Right renal cortex interstitium (tissue), 3 donors: ENCODE measurements around the gene ARMC5. TPM values are rescaled to one million over a fixed set of nuclear protein-coding genes. Genes with fewer than 3 reads are reported as not detected.
"Not testable (repeated sequence)": the region's sequence is repeated elsewhere in the genome, so short reads cannot be mapped to it uniquely, and the experiment has no call there.

Experiments
- DNase-seq, 3 donors: peaks; one replicate each; pipeline ENCODE4 v3.0.0-alpha.2; 2013; ENCODE audit warnings: low read depth in 3 of 3, low spot score in 2 of 3
- polyA plus RNA-seq, 3 donors: library from polyadenylated mRNA; unstranded; fragments of 120-200 nt; gene quantifications; one replicate each; pipeline ENCODE4 v1.2.1, GENCODE V29; 2013; ENCODE audit not compliant: insufficient read length in 3 of 3

Gene ARMC5
- polyA plus RNA-seq, 3 donors = 9.2 to 10.8 (median 9.4) TPM

DNA sequence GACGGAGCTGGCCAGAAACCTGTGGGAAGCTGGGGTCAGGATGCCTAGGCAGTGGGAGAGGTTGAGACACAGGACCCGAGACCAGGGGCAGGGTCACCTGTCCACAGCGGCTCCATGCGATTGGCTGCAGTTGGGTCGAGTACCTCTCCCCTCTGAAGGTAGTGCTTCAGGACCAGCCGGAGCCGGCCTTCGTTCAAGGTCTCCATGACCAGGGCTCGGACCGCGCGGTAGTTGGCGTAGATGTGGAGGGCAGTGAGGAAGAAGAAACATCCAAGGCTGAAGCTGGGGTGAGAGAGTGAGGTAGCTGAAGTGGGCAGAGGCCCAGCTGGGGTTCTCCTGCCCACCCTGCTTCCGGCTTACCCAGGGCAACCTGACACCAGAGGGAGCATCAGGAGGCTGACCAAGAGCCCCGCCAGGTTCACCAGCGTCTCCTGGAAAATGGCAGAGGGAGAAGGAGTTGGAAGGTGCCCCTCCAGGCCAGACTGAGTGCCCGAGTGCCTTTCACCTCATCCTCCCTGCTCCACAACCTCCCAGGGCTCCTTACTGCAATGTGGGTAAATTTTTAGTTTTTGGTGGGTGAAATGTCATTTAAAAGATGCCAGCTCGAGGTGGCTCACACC is 34.3 kb downstream of the ARMC5 start:
- no peak for DNase-seq

DNA sequence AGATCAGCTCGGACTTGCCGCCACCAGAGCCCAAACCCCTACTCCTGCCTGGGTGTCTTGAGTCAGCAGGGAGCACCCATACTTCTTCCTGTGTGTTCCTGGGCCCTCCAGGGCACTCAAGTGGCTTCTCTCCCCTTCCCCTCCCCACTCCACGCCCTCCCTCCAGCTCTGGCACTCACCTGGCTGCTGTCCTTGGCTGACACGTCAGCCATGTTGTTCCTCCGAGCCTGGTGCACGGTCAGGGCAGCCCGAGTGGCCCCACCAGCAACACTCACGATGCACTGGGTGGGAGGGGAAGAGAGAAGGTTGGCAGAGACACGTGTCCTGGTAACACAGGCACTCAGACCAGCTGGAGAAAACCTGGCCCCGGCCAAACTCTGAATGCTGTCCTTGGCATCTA is 37.4 kb downstream of the ARMC5 start:
- no peak for DNase-seq

DNA sequence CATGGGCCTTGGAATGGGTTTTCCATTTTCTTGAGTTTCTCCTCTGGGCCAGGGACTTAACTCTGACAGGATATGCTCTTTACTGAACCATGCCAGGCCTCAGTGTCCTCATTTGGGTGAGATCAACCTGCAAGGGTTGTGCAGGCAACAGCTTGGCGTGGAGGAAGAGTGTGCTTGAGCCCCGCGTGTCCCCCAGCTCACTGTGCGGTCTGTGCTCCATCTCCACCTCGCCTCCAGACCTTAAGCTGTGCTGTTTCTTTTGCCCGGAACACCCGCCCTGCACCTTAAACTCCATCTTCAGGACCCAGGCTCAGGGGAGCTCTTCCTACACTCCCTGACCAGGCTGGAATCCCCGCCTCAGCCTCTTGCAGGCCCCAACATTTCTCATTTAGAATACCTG is 39.2 kb downstream of the ARMC5 start:
- DNase-seq = no peak

DNA sequence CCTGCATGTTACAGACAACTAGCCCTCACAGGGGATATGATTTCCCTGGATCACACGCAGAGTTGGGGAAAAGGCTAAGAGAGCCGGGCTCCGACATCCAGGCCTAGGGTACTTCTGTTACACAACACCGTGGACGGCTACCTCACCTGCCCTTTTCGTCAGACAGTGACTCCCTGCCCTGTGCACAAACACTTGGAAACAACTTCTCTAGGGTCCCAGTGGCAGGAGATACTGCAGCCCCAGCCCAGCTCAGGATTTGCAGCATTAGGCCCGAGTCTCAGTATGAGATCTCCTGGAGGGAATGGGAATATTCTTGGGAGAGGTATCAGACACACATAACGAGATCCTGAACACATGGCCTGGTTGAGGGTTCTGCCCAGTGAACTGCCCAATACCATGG is 40.6 kb downstream of the ARMC5 start:
- no peak for DNase-seq

DNA sequence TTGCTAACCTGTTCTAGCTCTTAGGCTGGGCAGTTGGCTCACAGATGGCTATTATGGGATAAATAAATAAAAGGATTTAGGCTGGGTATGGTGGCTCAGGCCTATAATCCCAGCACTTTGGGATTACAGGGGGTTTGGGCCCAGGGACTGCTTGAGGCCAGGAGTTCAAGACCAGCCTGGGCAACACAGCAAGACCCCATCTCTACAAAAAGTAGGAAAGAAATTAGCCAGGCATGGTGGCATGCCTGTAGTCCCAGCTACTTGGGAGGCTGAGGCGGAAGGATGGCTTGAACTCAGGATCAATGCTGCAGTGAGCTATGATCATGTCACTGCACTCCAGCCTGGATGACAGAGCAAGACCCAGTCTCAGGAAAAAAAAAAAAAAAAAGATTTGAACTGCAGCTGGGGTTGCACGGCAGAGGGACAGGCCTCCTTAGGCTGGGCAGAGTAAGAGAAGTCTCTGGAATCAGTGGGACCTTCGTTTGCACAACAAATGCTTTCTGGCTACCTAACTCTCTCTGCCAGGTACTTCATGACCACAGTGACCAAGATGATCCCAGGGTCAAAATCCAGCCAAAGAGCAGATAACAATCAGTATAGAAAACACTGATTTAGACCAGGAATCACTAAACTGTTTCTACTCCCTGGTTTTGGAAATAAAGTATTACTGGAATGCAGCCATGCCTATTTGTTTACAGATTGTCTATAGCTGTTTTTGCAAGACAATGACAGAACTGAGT is 42.1 kb downstream of the ARMC5 start:
- DNase-seq = no peak

DNA sequence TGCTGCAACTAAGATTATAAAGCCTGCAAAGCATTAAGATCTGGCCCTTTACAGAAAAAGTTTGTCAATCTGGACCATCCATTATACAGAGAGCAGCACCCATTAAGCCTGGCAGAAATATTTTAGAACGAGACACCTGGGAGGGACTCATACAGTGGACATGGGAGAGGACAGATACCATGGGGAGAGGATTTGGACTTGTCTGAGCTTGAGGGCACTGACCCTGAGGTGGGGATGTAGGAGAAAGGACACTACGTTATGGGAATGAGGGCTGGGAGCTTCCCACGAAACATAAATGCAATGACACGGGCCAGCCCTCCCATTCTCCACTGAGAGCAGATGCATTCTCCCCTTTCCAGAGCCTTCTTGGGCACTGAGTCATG is 42.7 kb downstream of the ARMC5 start:
- DNase-seq = no peak

DNA sequence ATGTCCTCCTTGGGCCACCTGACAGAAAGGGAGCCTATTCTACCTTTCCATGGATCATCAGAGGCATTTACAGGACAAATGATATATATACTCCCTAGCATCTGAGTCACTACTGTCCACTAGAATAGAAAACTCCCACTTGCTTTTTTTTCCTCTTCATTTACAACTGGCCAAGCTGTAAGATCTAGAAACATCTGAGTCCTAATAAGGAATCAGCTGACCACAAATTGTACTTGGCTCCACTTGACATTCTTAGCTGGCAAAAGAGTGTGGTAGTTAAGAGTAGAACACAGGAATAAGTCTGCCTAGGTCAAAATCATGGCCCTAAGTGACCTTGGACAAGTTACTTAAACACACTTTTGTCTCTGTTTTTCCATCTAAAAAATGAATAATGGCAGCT is 43.7 kb downstream of the ARMC5 start:
- DNase-seq = no peak

DNA sequence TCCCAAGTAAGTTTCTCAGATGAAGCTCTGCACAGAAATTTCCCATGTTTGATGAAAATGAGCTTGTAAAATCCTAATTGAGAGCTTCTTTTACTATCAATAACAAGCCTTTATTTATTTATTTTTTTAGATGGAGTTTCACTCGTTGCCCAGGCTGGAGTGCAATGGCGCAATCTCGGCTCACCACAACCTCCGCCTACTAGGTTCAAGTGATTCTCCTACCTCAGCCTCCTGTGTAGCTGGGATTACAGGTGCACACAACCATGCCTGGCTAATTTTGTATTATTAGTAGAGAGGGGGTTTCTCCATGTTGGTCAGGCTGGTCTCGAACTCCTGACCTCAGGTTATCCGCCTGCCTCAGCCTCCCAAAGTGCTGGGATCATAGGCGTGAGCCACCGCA is 44.3 kb downstream of the ARMC5 start:
- DNase-seq = not testable (repeated sequence)

DNA sequence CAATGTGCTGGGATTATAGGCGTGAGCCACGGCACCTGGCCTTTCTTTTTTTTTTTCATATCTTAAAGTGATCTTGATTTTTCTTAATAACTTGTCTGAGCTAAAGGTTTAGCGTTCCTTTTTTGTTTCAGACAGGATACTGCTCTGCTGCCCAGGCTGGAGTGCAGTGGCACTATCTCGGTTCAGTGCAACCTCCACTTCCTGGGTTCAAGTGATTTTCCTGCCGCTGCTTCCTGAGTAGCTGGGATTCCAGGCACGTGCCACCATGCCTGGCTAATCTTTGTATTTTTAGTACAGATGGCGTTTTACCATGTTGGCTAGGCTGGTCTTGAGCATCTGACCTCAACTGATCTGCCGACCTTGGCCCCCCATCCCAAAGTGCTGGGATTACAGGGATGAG is 44.9 kb downstream of the ARMC5 start:
- DNase-seq = no peak

DNA sequence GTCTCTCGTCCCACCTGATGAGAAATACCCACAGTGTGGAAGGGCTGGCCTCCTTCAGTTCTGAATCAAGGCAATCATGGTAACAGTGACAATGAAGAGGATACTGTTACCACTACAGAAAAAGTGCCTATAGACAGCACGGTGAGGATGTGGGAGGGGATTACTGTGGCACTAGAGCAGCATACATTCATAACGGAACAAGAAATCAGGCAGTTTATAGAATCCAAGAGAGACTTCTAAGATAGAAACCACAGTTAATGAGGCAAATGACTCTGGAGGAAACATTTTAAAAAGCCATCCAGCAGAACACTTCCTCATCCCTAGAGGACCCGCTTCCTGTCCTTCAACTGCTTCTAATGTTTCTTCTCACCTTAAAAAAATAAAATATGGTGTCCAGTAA is 46.2 kb downstream of the ARMC5 start:
- no peak for DNase-seq

DNA sequence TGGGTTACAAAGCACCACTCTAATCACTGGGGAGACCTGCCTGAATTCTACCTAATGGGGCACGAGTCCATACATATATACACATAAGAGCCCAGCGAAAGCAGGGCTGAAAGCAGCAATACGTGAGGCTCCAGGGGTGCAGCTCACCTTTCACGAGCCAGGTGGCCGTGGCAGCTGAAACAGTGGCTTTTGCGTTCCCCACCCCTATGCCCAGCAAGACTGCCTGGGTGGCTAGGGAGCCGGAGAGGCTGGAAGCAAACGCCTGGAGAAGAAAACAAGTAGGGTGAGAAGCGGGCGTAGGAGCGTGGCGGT is 48.3 kb downstream of the ARMC5 start:
- no peak for DNase-seq

DNA sequence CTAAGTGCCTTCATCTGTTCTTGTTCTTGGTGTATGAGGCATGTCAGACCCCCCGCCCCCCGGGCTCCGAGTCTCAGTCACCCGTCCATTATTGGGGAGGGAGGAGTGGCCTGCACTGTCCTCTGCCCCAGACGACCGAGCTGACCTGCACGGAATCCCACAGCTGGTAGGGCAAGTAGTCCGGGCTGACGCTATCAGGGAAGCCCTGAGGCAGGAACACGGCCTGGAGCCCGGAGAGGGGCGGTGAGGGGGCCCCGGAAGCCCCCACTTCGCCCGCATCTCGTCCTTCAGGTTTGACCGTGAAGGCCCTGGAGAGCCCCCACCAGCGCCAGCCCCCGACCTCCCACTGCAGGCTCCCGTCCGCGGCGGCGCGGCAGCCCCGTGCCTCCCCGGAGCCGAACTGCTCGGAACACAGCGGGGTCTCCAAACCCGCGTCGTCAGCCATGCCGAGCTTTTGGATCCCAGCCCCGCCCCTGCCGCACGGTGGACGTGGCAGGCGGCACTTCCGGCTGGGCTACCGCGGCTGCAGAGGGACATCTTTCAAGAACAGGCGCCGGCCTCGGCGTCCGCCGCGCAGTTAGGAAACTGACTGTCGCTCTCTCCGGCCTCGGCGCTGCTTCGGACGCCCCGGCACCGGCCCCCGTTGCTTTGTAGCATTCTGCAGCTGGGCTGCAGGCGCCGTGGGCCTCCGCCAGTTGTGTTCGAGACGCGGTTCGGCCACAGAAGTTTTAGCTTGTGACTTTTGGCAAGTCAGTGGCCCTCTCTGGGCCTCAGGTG is 48.8 kb downstream of the ARMC5 start, which contains the start of gene RUSF1:
Gene RUSF1, minus strand, starts transcription at position 463 of the 777 bp plus-strand sequence. Its CDS starts 18 bp downstream, at position 445.
- DNase-seq = peak; percentile 77 to 86 (median 81)

DNA sequence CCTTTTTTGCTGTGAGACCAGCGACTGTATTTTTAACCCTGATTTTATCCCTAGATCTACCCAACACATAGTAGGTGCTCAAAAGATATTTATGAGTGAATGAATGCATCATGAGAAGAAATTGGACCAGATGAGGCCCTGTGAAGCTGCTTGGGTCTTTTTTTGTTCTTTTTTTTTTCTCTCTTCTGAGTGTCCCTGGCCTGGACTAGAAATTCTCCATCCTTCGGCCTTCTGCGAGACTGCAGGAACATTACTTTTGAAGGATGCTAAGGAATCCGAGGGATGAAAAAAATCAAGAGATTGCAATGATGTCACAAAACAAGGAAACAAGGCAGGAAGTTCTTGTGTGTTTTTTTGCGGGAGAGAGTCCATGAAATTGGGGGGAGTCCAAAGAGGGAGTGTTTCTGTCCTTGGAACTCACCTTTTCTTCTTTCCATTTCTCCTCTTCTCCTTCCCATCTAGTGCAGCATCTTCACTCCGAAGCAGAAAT is 49.5 kb downstream of the ARMC5 start:
- no peak for DNase-seq

DNA sequence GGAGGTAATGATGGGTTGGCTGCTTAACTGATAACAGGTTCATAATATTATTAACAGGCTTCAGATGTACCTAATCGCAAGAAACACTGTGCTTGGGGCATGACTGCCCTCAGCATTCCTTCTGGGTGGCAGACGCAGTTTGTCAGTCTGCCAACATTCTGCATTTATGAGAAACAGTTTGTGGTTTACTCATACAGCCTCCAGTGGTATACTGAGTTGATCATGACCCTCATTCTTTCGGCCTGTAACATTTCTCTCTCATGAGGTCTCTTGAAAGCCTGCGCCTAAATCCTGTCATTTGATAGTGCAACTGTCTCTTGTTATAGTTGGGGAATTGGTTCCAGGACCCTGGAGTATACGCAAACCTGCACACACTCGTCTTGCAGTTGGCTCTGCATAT is 53.8 kb downstream of the ARMC5 start:
- DNase-seq = no peak

DNA sequence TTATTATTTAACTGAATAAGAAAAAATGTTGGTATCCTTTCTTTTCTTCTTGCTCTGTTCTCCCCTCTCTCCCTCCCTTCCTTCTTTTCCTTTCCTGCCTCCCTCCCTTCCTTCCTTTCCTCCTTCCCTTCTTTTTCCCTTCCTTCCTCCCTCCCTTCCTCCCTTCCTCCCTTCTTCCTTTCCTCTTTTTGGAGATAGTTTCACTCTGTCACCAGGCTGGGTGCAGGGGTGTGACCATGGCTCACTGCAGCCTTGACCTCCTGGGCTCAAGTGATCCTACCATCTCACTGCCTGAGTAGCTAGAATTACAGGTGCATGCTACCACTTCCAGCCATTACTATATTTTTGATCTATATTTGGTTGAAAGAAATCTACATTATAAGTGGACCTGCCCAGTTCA is 54.6 kb downstream of the ARMC5 start:
- no peak for DNase-seq

Other genes starting within 250 kb of the ARMC5 start
- gene TRIM72, start 245.4 kb upstream of the ARMC5 start, polyA plus RNA-seq = under 1 TPM; 0.06 to 0.07 (median 0.06) TPM
- not detected for gene PYDC1, start 242.4 kb upstream of the ARMC5 start, polyA plus RNA-seq
- gene ITGAM, start 199.5 kb upstream of the ARMC5 start, polyA plus RNA-seq = 1 to 10 TPM; 1.5 to 2.0 (median 1.9) TPM
- gene ITGAX, start 104.3 kb upstream of the ARMC5 start, polyA plus RNA-seq = under 1 TPM; 0.53 to 0.69 (median 0.57) TPM
- gene ITGAD, start 66.2 kb upstream of the ARMC5 start, polyA plus RNA-seq = under 1 TPM; 0.21 to 0.39 (median 0.23) TPM
- gene COX6A2, start 31.1 kb upstream of the ARMC5 start, polyA plus RNA-seq = under 1 TPM; 0.55 to 0.92 (median 0.86) TPM
- 1 to 10 TPM; 2.4 to 2.9 (median 2.4) TPM for gene ZNF843, start 16.7 kb upstream of the ARMC5 start, polyA plus RNA-seq
- gene TGFB1I1, start 12.7 kb downstream of the ARMC5 start, polyA plus RNA-seq = 10 to 100 TPM; 35.6 to 41.8 (median 36.8) TPM
- 10 to 100 TPM; 41.1 to 46.7 (median 42.4) TPM for gene SLC5A2, start 23.6 kb downstream of the ARMC5 start, polyA plus RNA-seq
- 10 to 100 TPM; 69.2 to 72.4 (median 71.8) TPM for gene RUSF1, start 48.9 kb downstream of the ARMC5 start, polyA plus RNA-seq
- gene AHSP, start 68.4 kb downstream of the ARMC5 start, polyA plus RNA-seq = 1 to 10 TPM; 6.2 to 9.4 (median 8.4) TPM